Peyer's patch (tissue), 4 donors: ENCODE data around the gene PRF1. TPM values are rescaled to one million over a fixed set of nuclear protein-coding genes. Genes with fewer than 3 reads are reported as not detected.

Experiments used
- DNase-seq, 3 donors: peaks; one replicate each; pipeline ENCODE4 v3.0.0-alpha.2; 2017 to 2019
- H3K27ac ChIP-seq, 4 donors: fragments of 200-600 bp; sonication (generic); one replicate each; pipeline ENCODE4 v1.5.1; 2016 to 2019
- H3K27me3 ChIP-seq, 2 donors: fragments of 200-600 bp; sonication (generic); one replicate each; pipeline ENCODE4 v1.5.1; 2019
- H3K36me3 ChIP-seq, 3 donors: fragments of 200-600 bp; sonication (generic); one replicate each; pipeline ENCODE4 v1.5.1; 2016 to 2019
- H3K4me1 ChIP-seq, 4 donors: fragments of 200-600 bp; sonication (generic); one replicate each; pipeline ENCODE4 v1.5.1; 2016 to 2019
- H3K4me3 ChIP-seq, 4 donors: fragments of 200-600 bp; sonication (generic); 1 replicate in 3 of 4; 2 replicates in 1 of 4; pipeline ENCODE4 v1.5.1; 2016 to 2019; ENCODE audit warnings: mild to moderate bottlenecking in 1 of 4
- H3K9me3 ChIP-seq, 4 donors: fragments of 200-600 bp; sonication (generic); one replicate each; pipeline ENCODE4 v1.5.1; 2016 to 2019; ENCODE audit warnings: mild to moderate bottlenecking in 1 of 4
- CTCF ChIP-seq, 6 experiments: fragments of 450-650 bp in 4 of 6; fragments of 200-600 bp in 2 of 6; sonication (generic) in 1 of 6; IDR thresholded peaks; one replicate each; pipeline ENCODE4 v1.5.1; 2017 to 2019; ENCODE audit warnings: antibody characterized with exemption in 6 of 6, mild to moderate bottlenecking in 3 of 6, moderate library complexity in 1 of 6
- POLR2A ChIP-seq, 2 donors: fragments of 450-650 bp; IDR thresholded peaks; one replicate each; pipeline ENCODE4 v1.5.1; 2017; ENCODE audit warnings: antibody characterized with exemption in 2 of 2, mild to moderate bottlenecking in 2 of 2, moderate library complexity in 2 of 2
- total RNA-seq, 4 donors: library from RNA; depleted of rRNA; stranded (reverse); fragments of >200 nt; gene quantifications; one replicate each; pipeline ENCODE4 v1.1.0, GENCODE V29; 2016

Gene PRF1
- total RNA-seq, 4 donors from 2014 or later: 4.6 to 12.4 (median 6.3) TPM

- H3K9me3 ChIP-seq: no peaks in the 10 kb centered on the region
- H3K27me3 ChIP-seq: no peaks in the 10 kb centered on the region
- no peaks in the 10 kb centered on the region for H3K4me1 ChIP-seq
- no peak for DNase-seq
- TF ChIP-seq CTCF (IDR thresholded peaks at IDR 0.05): no peak
- no peak for TF ChIP-seq POLR2A (IDR thresholded peaks at IDR 0.05)
- no peak overlapping the region for H3K27ac ChIP-seq
- H3K36me3 ChIP-seq: peaks cover 0 to 5% (median 0%) of the 10 kb centered on the region in 3 donors
- H3K4me3 ChIP-seq: no peak overlapping the region
Measured at GRCh38 chr10:70568781-70569495, 33.6 kb downstream of the PRF1 start.

- TF ChIP-seq CTCF (IDR thresholded peaks at IDR 0.05): no peak
- no peak for TF ChIP-seq POLR2A (IDR thresholded peaks at IDR 0.05)
- no peaks in the 10 kb centered on the region for H3K27me3 ChIP-seq
- H3K27ac ChIP-seq: no peak overlapping the region
- no peak for DNase-seq
- H3K4me1 ChIP-seq: no peaks in the 10 kb centered on the region
- no peak overlapping the region for H3K4me3 ChIP-seq
- no peaks in the 10 kb centered on the region for H3K9me3 ChIP-seq
- peaks cover 0 to 5% (median 0%) of the 10 kb centered on the region in 3 donors for H3K36me3 ChIP-seq
Measured at GRCh38 chr10:70568113-70568512, 34.4 kb downstream of the PRF1 start.

GRCh38 chr10:70567603-70568002 is 34.9 kb downstream of the PRF1 start:
- DNase-seq: no peak
- no peaks in the 10 kb centered on the region for H3K27me3 ChIP-seq
- no peaks in the 10 kb centered on the region for H3K9me3 ChIP-seq
- no peaks in the 10 kb centered on the region for H3K4me1 ChIP-seq
- peaks cover 0 to 5% (median 0%) of the 10 kb centered on the region in 3 donors for H3K36me3 ChIP-seq
- H3K27ac ChIP-seq: no peak overlapping the region
- H3K4me3 ChIP-seq: no peak overlapping the region
- TF ChIP-seq CTCF (IDR thresholded peaks at IDR 0.05) (no peak), POLR2A (IDR thresholded peaks at IDR 0.05) (no peak)

GRCh38 chr10:70566515-70567290 is 35.8 kb downstream of the PRF1 start:
- Histone ChIP-seq H3K4me3 (no peak overlapping the region), H3K36me3 (peaks cover 0 to 5% (median 0%) of the 10 kb centered on the region in 3 donors), H3K4me1 (peaks cover 0 to 3% (median 0%) of the 10 kb centered on the region in 4 donors), H3K27me3 (no peaks in the 10 kb centered on the region), H3K9me3 (no peaks in the 10 kb centered on the region), H3K27ac (no peak overlapping the region)
- no peak for TF ChIP-seq POLR2A (IDR thresholded peaks at IDR 0.05)
- no peak for TF ChIP-seq CTCF (IDR thresholded peaks at IDR 0.05)
- no peak for DNase-seq

- H3K4me1 ChIP-seq: peaks cover 0 to 11% (median 0%) of the 10 kb centered on the region in 4 donors
- peaks cover 0 to 5% (median 0%) of the 10 kb centered on the region in 3 donors for H3K36me3 ChIP-seq
- TF ChIP-seq POLR2A (IDR thresholded peaks at IDR 0.05) (no peak), CTCF (IDR thresholded peaks at IDR 0.05) (no peak)
- DNase-seq: no peak
- no peaks in the 10 kb centered on the region for H3K9me3 ChIP-seq
- no peak overlapping the region for H3K4me3 ChIP-seq
- H3K27ac ChIP-seq: no peak overlapping the region
- no peaks in the 10 kb centered on the region for H3K27me3 ChIP-seq
Measured at GRCh38 chr10:70565556-70566514, 36.7 kb downstream of the PRF1 start.
